Heart left ventricle (tissue), 16 donors: ENCODE measurements around the gene FURIN. TPM values are rescaled to one million over a fixed set of nuclear protein-coding genes. Genes with fewer than 3 reads are reported as not detected.

Experiments used
- ATAC-seq, 4 donors: fragments of 200-7000 bp; cut with Tn5 transposase; one replicate each; pipeline ENCODE4 v1.9.1; 2020 to 2022; ENCODE audit warnings: moderate library complexity in 4 of 4, mild to moderate bottlenecking in 3 of 4, moderate number of reproducible peaks in 1 of 4
- DNase-seq, 5 donors: peaks; one replicate each; pipeline ENCODE4 v3.0.0-alpha.2; 2020
- H3K27ac ChIP-seq, 12 donors: fragments of 200-600 bp; sonication (generic) in 4 of 12; one replicate each; pipeline versions ENCODE4 v1.5.0 to v1.8.0; 2016 to 2022; ENCODE audit warnings: mild to moderate bottlenecking in 2 of 12
- H3K27me3 ChIP-seq, 9 donors: fragments of 200-600 bp; sonication (generic) in 2 of 9; one replicate each; pipeline versions ENCODE4 v1.5.1 to v1.8.0; 2016 to 2022; ENCODE audit warnings: mild to moderate bottlenecking in 3 of 9
- H3K36me3 ChIP-seq, 9 donors: fragments of 200-600 bp; sonication (generic) in 2 of 9; one replicate each; pipeline versions ENCODE4 v1.5.0 to v1.8.0; 2018 to 2022; ENCODE audit warnings: mild to moderate bottlenecking in 2 of 9
- H3K4me1 ChIP-seq, 12 donors: fragments of 200-600 bp; sonication (generic) in 4 of 12; one replicate each; pipeline versions ENCODE4 v1.5.0 to v1.8.0; 2016 to 2022; ENCODE audit warnings: mild to moderate bottlenecking in 3 of 12
- H3K4me3 ChIP-seq, 12 donors: fragments of 200-600 bp; sonication (generic) in 4 of 12; one replicate each; pipeline versions ENCODE4 v1.5.0 to v1.8.0; 2017 to 2022; ENCODE audit warnings: mild to moderate bottlenecking in 9 of 12, moderate library complexity in 4 of 12
- H3K9me3 ChIP-seq, 12 donors: fragments of 200-600 bp; sonication (generic) in 4 of 12; one replicate each; pipeline versions ENCODE4 v1.5.0 to v1.8.0; 2016 to 2022; ENCODE audit warnings: mild to moderate bottlenecking in 1 of 12
- POLR2A ChIP-seq, 2 donors: fragments of 450-650 bp; IDR thresholded peaks; one replicate each; pipeline ENCODE4 v1.6.1; 2017; ENCODE audit warnings: antibody characterized with exemption in 2 of 2, mild to moderate bottlenecking in 2 of 2, moderate library complexity in 2 of 2
- WGBS, 4 donors: extraction: QIAGEN DNeasy Blood & Tissue Kit in 2 of 4; methylation state at CpG; one replicate each; pipeline versions ENCODE4 v1.1.5 to v1.1.7; 2013 to 2018; 5-methylcytosine and 5-hydroxymethylcytosine counted together
- intact Hi-C, 10 donors: fragments of 100-400 bp; cut with DNase I; formaldehyde crosslinking; loops; one replicate each; pipeline versions ENCODE4 v1.11.1 to v1.14.2; 2022
- polyA plus RNA-seq, 2 donors: library from polyadenylated mRNA; stranded (reverse); fragments of 200-250 nt; gene quantifications; one replicate each; pipeline ENCODE4 v1.2.3, GENCODE V29; 2013
- total RNA-seq, 9 donors: library from RNA; depleted of rRNA in 2 of 9; stranded (reverse); fragments of >200 nt in 2 of 9; fragmentation: NEBNext Ultra II Directional in 3 of 9; extraction: Animal tissue kit (Norgen Biotek cat#: 25700) in 3 of 9; gene quantifications; one replicate each; pipeline versions ENCODE4 v1.1.0 to v1.2.4, GENCODE V29; 2016 to 2023
- TF ChIP-seq, protein P1 (sequence below), 12 donors: fragments of 200-600 bp; sonication (generic) in 4 of 12; IDR thresholded peaks; one replicate each; pipeline versions ENCODE4 v1.5.0 to v1.8.0; 2018 to 2022; ENCODE audit warnings: antibody characterized with exemption in 12 of 12, mild to moderate bottlenecking in 5 of 12
- donor health status: ischemic (EF 13 %, LVEDD 7.1; RV severe dilation, severe dysfunction).
- donor health status: healthy with polysubstance abuse.
- donor health status: DM: no; HTN: yes; CAD: no.
- donor health status: DM: no; HTN: no; CAD: no.
- donor health status: ischemic (EF 25% LVEDD 6.9; RV normal size, moderate dysfunction).
- donor health status: ischemic (EF 25% LVEDD 5.7; RV mildly dilated, moderate dysfunction).
- donor health status: healthy.
- donor health status: DM: yes; HTN: yes; CAD: no.
- donor health status: ischemic (EF 35%, LVEDD 5.7; RV mildly dilated, moderate dysfunction).
- donor health status: nonischemic (EF 11% LVEDD 7.7; RV severe dilation, severe dysfunction).
- donor health status: DM: yes; HTN: yes; CAD: no.
- donor health status: PGD.
- donor health status: ischemic (EF 29% LVEDD 5.4; RV normal size, mild dysfunction).
- donor health status: nonischemic (EF 23%, LVEDD 6.1; RV moderate dilation, normal function).

The FURIN gene
- total and polyA plus RNA-seq, 11 donors: 37.2 to 174 (median 64.8) TPM

DNA sequence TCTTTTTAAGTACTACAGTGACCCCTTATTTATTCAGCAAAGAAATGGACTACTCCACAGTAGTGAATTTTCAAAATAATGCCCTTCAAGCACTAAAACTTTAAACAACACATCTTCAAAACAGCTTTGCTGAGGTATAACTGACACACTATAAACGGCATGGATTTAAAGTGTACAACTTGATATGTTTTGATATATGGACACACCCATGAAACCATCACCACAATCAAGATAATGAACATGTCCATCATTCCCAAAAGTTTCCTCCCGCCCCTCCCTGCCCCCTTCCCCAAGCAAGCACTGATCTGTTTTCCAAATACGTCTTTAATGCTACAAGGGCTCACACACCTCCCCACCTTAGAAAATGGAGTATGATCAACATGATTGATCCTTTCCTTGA, 1.6 kb upstream of the FURIN start:
- 85 to 89% (median 87%) methylated on average over 3 of the region's 3 CpGs for WGBS, 4 donors
- DNase-seq (no peak), ATAC-seq (no peak)
- TF ChIP-seq POLR2A (IDR thresholded peaks at IDR 0.05): no peak
- TF ChIP-seq, protein P1, sequence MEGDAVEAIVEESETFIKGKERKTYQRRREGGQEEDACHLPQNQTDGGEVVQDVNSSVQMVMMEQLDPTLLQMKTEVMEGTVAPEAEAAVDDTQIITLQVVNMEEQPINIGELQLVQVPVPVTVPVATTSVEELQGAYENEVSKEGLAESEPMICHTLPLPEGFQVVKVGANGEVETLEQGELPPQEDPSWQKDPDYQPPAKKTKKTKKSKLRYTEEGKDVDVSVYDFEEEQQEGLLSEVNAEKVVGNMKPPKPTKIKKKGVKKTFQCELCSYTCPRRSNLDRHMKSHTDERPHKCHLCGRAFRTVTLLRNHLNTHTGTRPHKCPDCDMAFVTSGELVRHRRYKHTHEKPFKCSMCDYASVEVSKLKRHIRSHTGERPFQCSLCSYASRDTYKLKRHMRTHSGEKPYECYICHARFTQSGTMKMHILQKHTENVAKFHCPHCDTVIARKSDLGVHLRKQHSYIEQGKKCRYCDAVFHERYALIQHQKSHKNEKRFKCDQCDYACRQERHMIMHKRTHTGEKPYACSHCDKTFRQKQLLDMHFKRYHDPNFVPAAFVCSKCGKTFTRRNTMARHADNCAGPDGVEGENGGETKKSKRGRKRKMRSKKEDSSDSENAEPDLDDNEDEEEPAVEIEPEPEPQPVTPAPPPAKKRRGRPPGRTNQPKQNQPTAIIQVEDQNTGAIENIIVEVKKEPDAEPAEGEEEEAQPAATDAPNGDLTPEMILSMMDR (IDR thresholded peaks at IDR 0.05): no peak
- H3K9me3 ChIP-seq: no peaks in the 10 kb centered on the region
- no peaks in the 10 kb centered on the region for H3K27me3 ChIP-seq
- H3K36me3 ChIP-seq: no peaks in the 10 kb centered on the region
- intact Hi-C loops: loop anchor here in 3 of 10 donors (5.0 to 10.0 kb wide), 3 partner anchors 102 to 159 kb away; no protein-coding TSS in a partner anchor
- peaks cover 11 to 55% (median 28%) of the 10 kb centered on the region in 12 donors for H3K4me1 ChIP-seq
- no peak overlapping the region for H3K4me3 ChIP-seq
- no peak overlapping the region for H3K27ac ChIP-seq

DNA sequence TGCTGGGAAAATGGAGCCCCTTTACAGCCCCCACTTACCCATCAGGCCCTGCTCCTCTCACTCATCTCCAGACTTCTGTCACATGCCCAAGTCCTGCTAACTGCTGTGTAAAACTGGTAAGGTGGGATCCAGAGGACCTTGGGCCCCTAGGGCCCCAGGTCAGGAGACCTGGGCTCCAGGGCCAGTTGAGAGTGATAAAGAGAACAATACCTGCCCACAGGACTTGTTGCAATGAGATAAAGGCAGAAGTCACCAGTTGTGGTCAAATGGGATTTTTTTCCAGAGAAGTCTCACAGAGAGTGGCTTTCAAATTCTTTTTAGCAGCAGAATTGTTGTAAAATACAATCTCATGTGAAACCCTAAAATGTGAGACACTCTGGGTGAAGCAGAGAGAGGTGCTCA, 753 bp downstream of the FURIN start:
- H3K27ac ChIP-seq: peak overlapping the region; percentile 72 to 100 (median 98)
- H3K9me3 ChIP-seq: no peaks in the 10 kb centered on the region
- ATAC-seq: no peak
- no peaks in the 10 kb centered on the region for H3K27me3 ChIP-seq
- peaks cover 16 to 59% (median 43%) of the 10 kb centered on the region in 12 donors for H3K4me1 ChIP-seq
- TF ChIP-seq, protein P1 (IDR thresholded peaks at IDR 0.05): no peak
- TF ChIP-seq POLR2A (IDR thresholded peaks at IDR 0.05): no peak
- DNase-seq: no peak
- no peaks in the 10 kb centered on the region for H3K36me3 ChIP-seq
- peak overlapping the region in 1 of 12 donors; percentile 91 for H3K4me3 ChIP-seq
- intact Hi-C loops: loop anchor here in 3 of 10 donors (5.0 to 10.0 kb wide), 3 partner anchors 104 to 162 kb away; no protein-coding TSS in a partner anchor

DNA sequence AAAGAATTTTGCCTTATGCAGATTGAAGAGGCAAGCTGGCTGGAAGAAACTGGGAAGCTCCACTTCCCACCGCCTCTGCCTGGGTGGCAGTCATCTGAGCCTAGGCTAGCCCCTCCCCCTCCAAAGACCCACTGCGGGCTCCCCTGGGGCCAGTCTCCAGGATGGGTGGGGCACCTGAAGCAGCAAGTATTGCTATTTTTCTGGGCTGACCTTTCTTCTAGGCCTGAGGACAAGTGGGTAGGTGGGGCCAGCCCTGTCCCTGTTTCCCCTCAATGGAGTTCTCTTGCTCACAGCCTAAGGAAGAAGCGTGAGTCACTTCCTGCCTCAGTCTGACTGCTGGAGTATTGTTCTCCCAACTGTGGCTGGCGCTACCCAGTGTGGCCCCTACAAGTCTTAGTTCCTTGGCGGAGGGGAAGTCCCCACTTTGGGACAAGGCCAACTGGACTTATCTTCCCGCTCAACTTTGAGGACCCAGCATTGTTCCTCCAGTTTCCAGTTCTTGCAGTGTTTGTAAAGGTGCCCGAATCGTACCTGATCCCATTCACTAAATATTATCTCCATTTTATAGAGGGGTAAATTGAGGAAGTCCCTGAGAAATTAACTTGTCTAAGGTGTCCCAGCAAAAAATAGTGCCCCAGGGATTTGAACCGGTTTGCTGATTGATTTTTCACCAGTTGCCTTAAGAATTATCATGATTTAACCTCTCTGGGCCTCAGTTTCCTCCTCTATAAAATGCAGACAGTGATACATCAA, 1.4 kb downstream of the FURIN start:
- Histone ChIP-seq H3K4me1 (peaks cover 16 to 62% (median 46%) of the 10 kb centered on the region in 12 donors), H3K36me3 (no peaks in the 10 kb centered on the region), H3K27me3 (no peaks in the 10 kb centered on the region), H3K27ac (peak overlapping the region; percentile 91 to 100 (median 98)), H3K4me3 (peak overlapping the region in 10 of 12 donors; percentile 80 to 96 (median 89)), H3K9me3 (no peaks in the 10 kb centered on the region)
- intact Hi-C loops: loop anchor here in 6 of 10 donors (2.0 to 10.0 kb wide), 7 partner anchors 15 to 162 kb away; partner anchors contain the start of genes BLM (in 2 of the 6), FES (in 2 of the 6) and HDDC3 (in 2 of the 6)
- ATAC-seq (peak; percentile 80 to 93 (median 86)), DNase-seq (peak; percentile 83 to 92 (median 87))
- WGBS, 4 donors: 37 to 58% (median 45%) methylated on average over 9 of the region's 9 CpGs
- TF ChIP-seq, protein P1 (IDR thresholded peaks at IDR 0.05): no peak
- TF ChIP-seq POLR2A (IDR thresholded peaks at IDR 0.05): no peak
